ENCODE measurements around the gene FYB1.

FYB1 gene

DNA sequence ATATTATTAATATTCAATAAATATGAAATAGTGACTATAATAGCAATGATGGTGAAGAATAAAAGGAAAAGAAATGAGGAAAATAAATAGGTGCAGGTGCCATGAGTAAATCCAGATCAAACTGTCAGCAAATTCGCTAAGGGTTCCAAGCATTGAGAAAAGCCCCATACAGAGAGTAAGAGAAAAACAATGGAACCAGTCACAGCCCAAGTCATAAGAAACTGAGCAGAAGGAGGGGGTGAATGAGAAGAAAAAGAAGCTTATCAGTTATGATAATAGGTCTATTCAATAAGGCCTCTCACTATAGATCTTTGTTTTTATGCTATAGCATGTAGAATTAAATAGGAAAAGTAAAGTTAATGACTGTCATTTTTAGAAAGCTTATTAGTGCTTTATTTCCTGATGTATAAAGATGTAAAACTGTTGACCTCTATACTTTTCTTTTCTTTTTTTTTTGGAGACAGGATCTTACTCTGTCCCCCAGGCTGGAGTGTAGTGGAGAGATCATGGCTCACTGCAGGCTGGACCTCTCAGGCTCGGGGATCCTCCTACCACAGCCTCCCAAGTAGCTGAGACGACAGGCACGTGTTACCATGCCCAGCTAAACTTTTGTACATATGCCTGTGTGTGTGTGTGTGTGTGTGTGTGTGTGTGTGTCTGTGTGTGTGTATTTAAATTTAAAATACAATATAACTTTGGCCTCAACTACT lies 72.4 kb downstream of the FYB1 start:
- Histone ChIP-seq H3K4me1 (ENCODE audit: insufficient read depth, low read length) (no peaks in the 10 kb centered on the region), H3K36me3 (ENCODE audit: insufficient read depth, low read length) (no peaks in the 10 kb centered on the region), H2AFZ (ENCODE audit: low read depth, low read length) (no peak overlapping the region), H3K9me3 (ENCODE audit: low read length) (no peaks in the 10 kb centered on the region), H3K4me3 (ENCODE audit: low read length) (no peak overlapping the region), H3K27me3 (ENCODE audit: insufficient read depth, low read length) (no peaks in the 10 kb centered on the region)

DNA sequence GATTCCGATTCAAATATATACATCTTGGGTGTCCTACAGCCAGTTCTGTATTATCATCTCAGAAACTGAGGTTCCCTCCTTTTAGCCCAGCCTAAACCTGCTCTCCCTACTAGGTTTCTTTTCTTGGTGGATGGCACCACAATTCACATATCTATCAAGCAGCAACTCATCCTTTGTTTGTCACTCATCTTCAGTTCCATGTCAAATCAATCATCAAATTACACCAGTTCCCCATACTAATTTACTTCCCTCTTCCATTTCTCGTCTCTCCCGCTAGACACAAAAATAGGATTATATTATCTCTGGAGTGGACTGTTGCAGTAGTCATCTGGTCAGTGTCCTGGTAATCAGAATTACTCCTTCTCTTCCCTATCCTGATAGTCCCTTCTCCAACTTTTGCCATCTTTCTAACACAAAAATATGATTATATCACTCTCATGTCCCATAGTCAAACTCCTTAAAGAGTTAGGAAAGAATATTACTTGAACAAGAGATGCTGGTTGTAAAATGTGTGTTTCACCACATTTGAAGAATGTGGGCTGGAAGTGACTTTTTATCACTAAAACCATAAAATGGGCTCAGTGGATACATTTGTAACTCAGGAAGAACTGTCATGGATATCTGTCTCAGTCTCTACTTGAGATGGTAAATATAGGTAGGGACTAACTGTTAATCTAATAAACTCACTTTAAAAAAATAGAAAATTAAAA lies 76.1 kb downstream of the FYB1 start:
- Histone ChIP-seq H2AFZ (ENCODE audit: low read depth, low read length) (no peak overlapping the region), H3K4me1 (ENCODE audit: insufficient read depth, low read length) (no peaks in the 10 kb centered on the region), H3K36me3 (ENCODE audit: insufficient read depth, low read length) (no peaks in the 10 kb centered on the region), H3K27me3 (ENCODE audit: insufficient read depth, low read length) (no peaks in the 10 kb centered on the region), H3K9me3 (ENCODE audit: low read length) (no peaks in the 10 kb centered on the region), H3K4me3 (ENCODE audit: low read length) (no peak overlapping the region)

DNA sequence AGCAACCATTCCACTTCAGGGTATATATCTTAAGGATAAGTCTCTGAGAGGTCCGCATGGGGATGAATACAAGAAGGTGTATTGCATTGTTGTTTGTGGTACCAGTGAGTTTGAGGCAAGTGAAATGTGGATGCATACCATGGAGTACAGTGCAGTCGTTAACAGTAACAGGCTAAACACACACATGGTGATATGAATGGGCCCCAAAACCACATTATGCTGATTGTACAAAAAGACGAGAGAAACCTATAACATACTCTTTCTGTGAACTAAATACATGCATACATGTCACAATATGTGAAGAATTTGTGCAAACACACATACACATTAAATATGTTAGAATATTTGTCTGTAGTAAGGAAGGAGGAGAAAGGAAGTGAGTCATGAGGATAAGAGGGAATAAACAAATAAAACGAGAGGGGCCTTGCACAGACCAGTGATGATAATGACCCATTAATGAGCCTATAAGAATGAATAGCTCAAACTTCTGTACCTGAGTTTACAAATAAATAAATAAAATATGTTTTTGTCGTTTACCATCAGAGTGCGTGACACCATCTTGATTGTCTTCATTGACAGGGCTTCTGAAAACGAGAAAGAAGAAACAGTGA lies 78.7 kb downstream of the FYB1 start:
- H3K9me3 ChIP-seq (ENCODE audit: low read length): no peaks in the 10 kb centered on the region
- no peaks in the 10 kb centered on the region for H3K27me3 ChIP-seq (ENCODE audit: insufficient read depth, low read length)
- no peaks in the 10 kb centered on the region for H3K4me1 ChIP-seq (ENCODE audit: insufficient read depth, low read length)
- H2AFZ ChIP-seq (ENCODE audit: low read depth, low read length): no peak overlapping the region
- no peak overlapping the region for H3K4me3 ChIP-seq (ENCODE audit: low read length)
- no peaks in the 10 kb centered on the region for H3K36me3 ChIP-seq (ENCODE audit: insufficient read depth, low read length)

DNA sequence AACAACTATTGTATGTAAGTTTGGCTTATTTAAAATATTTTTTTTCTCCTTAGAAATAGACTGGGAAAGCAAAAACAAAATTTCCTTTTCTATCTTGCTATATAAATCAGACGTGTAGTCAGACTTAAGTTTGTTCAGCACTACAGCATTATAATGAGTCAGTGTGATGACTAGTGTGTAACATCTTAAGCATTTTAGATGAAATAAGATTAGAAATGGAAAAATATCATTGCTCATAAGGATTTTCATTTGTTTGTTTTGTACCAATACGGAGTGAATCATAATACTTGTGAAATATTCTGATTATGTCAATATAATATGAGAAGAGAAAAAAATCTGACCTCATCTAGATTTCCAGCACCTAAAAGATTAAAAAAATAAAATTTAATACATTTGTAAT lies 80.5 kb downstream of the FYB1 start:
- H3K9me3 ChIP-seq (ENCODE audit: low read length): no peaks in the 10 kb centered on the region
- no peak overlapping the region for H3K4me3 ChIP-seq (ENCODE audit: low read length)
- H3K27me3 ChIP-seq (ENCODE audit: insufficient read depth, low read length): no peaks in the 10 kb centered on the region
- no peaks in the 10 kb centered on the region for H3K36me3 ChIP-seq (ENCODE audit: insufficient read depth, low read length)
- H2AFZ ChIP-seq (ENCODE audit: low read depth, low read length): no peak overlapping the region
- H3K4me1 ChIP-seq (ENCODE audit: insufficient read depth, low read length): no peaks in the 10 kb centered on the region

DNA sequence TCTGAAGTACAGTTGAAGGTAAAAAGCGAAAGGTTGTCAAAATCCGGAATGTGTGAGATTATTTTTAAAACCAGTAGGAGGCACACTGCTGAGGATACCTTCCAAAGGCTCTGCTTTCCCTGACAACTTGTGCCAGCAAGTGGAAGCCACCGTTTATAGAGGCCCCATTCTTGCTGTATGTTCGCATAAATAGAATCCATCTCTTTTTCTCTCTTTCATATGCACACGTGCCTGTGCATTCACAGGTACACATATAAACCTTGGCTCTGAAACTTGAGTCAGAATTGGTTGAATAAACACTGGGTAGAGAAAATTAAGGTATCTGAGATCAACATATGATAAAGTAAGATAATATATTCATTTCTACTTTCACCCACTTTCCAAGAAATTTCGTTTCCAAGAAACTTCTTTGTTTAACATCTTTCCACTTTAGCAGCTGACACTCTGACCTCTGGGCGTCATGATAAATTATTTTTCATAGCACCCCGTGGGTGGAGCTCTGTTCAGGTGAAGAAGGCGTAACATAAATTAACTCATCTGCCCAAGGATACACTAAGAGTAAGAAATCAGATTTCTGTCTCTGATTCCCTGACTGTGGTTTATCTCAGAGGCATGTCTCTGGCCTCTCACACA lies 81.4 kb downstream of the FYB1 start:
- H3K4me3 ChIP-seq (ENCODE audit: low read length): no peak overlapping the region
- no peaks in the 10 kb centered on the region for H3K9me3 ChIP-seq (ENCODE audit: low read length)
- no peaks in the 10 kb centered on the region for H3K36me3 ChIP-seq (ENCODE audit: insufficient read depth, low read length)

DNA sequence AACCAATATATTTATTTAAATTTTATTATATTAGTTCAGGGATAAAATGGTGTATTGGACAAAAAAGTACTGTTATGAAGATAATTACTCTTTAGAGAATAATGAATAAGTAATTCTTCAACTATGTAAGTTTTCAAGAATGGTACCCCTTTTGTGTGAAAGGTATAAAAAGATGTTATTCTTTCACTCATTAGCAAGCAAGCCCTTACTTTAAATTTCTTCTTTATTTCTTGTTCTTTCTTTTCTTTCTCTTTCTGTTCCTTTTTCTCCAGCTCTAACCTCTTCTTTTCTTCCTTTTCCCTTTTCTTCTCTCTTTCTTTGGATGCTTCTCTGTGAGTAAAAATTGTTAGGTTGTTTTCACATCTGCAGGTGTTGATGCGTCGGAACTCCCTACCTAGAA lies 82.0 kb downstream of the FYB1 start:
- Histone ChIP-seq H2AFZ (ENCODE audit: low read depth, low read length) (no peak overlapping the region), H3K27me3 (ENCODE audit: insufficient read depth, low read length) (peaks cover 3% of the 10 kb centered on the region), H3K36me3 (ENCODE audit: insufficient read depth, low read length) (no peaks in the 10 kb centered on the region), H3K4me1 (ENCODE audit: insufficient read depth, low read length) (no peaks in the 10 kb centered on the region), H3K4me3 (ENCODE audit: low read length) (no peak overlapping the region), H3K9me3 (ENCODE audit: low read length) (no peaks in the 10 kb centered on the region)

More for the DNA sequence above, 81.4 kb downstream of the FYB1 start:
- no peaks in the 10 kb centered on the region for H3K4me1 ChIP-seq (ENCODE audit: insufficient read depth, low read length)
- peaks cover 3% of the 10 kb centered on the region for H3K27me3 ChIP-seq (ENCODE audit: insufficient read depth, low read length)
- H2AFZ ChIP-seq (ENCODE audit: low read depth, low read length): no peak overlapping the region

DNA sequence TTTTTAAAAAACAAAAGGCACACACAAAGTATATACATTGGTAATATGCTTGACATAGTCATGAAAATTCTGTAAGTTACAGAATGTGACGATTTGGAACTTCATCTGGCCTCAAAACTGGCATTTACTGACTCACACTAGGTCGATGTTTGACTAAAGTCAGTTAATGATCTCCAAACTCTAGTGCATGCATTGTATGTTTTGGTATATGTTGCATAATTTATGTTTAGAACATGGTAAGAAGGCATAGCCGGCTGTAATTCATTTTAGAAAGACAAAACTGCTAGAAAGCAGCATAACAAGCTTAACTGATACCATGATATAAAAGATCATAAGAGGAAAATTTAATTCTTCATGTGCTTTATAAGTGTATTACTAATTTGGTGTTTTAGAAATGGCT lies 86.6 kb downstream of the FYB1 start:
- no peaks in the 10 kb centered on the region for H3K9me3 ChIP-seq (ENCODE audit: low read length)
- H3K4me1 ChIP-seq (ENCODE audit: insufficient read depth, low read length): no peaks in the 10 kb centered on the region
- peaks cover 3% of the 10 kb centered on the region for H3K27me3 ChIP-seq (ENCODE audit: insufficient read depth, low read length)
- no peak overlapping the region for H3K4me3 ChIP-seq (ENCODE audit: low read length)
- H3K36me3 ChIP-seq (ENCODE audit: insufficient read depth, low read length): no peaks in the 10 kb centered on the region
- H2AFZ ChIP-seq (ENCODE audit: low read depth, low read length): no peak overlapping the region

DNA sequence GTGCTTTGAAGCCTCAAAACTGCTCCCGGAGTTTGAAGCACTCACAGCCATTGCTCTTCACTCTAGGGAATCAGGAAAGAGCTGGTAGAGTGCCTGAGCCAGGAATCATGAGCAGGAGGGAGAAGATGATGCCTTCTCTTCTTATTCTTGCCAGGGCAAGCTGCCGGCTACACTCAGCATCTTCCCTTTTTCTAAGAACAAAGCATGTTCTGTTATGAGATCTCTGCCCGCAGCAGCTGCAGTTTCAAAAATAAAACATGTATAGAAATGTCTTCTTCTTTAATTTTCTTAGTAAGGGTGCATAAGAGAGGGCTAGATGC lies 87.3 kb downstream of the FYB1 start:
- no peak overlapping the region for H2AFZ ChIP-seq (ENCODE audit: low read depth, low read length)
- no peaks in the 10 kb centered on the region for H3K36me3 ChIP-seq (ENCODE audit: insufficient read depth, low read length)
- no peaks in the 10 kb centered on the region for H3K4me1 ChIP-seq (ENCODE audit: insufficient read depth, low read length)
- peaks cover 3% of the 10 kb centered on the region for H3K27me3 ChIP-seq (ENCODE audit: insufficient read depth, low read length)
- no peak overlapping the region for H3K4me3 ChIP-seq (ENCODE audit: low read length)
- H3K9me3 ChIP-seq (ENCODE audit: low read length): no peaks in the 10 kb centered on the region

DNA sequence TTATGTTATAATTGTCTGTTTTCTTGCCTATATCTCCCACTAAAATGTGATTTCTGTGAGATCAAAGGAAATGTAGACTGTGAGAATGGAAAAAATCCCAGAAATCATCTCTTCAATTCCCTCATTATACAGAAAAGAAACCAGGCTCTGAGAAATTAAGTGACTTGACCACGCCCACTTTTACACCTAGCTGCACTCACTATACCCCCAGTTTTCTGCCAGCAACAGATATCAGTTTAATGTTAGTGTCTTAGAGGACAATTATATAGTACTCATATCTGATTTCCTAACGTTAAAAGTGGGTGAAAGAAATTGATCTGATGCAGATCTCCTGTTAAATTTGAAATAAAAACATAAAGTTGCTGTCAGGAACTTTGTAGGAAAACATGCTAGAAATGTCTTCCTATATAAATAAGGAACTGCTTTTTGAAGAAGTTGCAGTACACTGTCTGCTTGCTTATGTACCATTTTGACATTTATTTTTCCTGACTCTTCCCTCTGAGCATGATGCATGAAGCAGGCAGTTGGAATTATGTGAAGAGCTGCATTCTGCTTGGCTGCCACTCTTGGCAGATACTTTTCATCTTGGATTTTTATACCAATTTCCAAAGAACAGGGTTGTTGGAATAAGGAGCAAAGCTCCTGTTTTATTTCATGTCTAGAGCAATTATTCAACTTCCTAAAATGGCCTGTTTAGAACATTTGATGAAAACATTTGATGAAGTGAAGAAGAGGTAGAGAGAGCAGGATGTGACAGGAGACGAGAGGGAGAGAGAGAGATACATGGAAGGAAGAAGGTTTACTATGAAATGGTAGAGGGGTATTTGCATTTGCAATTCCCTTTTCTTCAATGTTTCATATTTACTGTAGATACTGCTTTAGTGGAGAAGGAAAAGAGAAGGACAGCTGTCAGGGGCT lies 87.9 kb downstream of the FYB1 start:
- Histone ChIP-seq H3K4me3 (ENCODE audit: low read length) (no peak overlapping the region), H3K36me3 (ENCODE audit: insufficient read depth, low read length) (no peaks in the 10 kb centered on the region), H2AFZ (ENCODE audit: low read depth, low read length) (no peak overlapping the region), H3K27me3 (ENCODE audit: insufficient read depth, low read length) (peaks cover 3% of the 10 kb centered on the region), H3K4me1 (ENCODE audit: insufficient read depth, low read length) (no peaks in the 10 kb centered on the region), H3K9me3 (ENCODE audit: low read length) (no peaks in the 10 kb centered on the region)

DNA sequence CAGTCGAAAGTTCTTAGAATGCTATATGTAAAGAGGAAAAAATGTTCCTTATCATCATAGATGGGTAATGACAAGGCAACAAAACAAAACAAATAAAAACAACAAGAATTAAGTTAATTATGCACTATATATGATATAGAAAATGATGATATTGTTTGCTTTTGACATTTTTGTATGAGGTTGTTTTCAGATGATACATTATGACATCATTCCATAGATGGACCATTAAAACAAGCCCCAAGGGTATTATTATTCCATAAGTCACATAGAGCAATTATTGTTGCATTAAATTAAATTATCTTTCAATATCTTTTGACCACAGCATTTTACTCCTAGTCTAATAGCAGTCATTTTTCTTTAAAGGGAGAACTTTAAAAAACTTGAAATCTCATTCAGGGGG lies 88.6 kb downstream of the FYB1 start:
- H3K27me3 ChIP-seq (ENCODE audit: insufficient read depth, low read length): peaks cover 3% of the 10 kb centered on the region

DNA sequence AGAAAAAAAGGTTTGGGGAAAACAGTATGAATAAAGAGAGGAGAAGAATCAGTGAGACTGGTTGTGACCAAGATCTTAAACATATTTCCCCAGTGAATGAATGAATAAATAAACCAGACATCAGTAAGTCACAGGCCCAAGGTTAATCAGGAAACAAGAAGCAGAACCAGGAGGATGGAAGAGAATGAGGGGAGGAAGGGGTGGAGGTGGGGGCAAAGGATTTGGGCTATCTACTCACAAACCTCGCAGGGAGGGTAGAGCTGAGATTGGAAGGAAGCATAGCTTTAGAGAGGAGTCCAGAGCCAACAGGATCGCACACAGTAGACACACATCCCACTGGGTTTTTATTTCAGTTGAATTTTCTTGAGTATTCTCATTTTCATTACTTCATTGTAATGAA lies 97.4 kb downstream of the FYB1 start:
- H2AFZ ChIP-seq (ENCODE audit: low read depth, low read length): no peak overlapping the region

More for the DNA sequence above, 88.6 kb downstream of the FYB1 start:
- Histone ChIP-seq H3K9me3 (ENCODE audit: low read length) (no peaks in the 10 kb centered on the region), H3K36me3 (ENCODE audit: insufficient read depth, low read length) (no peaks in the 10 kb centered on the region), H3K4me3 (ENCODE audit: low read length) (no peak overlapping the region), H3K4me1 (ENCODE audit: insufficient read depth, low read length) (no peaks in the 10 kb centered on the region), H2AFZ (ENCODE audit: low read depth, low read length) (no peak overlapping the region)

DNA sequence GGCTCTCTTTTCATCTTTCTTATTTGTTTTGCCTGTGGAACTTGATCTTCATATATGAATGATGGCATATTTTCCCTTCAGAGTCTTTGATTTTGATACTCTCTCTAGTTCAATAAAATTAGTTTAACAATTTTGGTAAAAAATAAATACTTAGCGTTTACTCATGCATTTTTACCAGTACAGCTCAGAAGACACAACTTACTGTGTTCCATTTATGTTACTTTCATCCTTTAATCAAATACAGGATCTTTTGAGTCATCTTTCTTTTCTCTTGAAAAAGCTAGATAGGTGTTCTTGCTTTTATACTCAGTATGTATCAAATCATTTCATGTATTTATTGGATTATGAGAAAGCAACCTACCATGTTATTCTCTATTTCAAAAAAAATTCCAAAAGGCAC lies 98.0 kb downstream of the FYB1 start:
- Histone ChIP-seq H3K4me1 (ENCODE audit: insufficient read depth, low read length) (no peaks in the 10 kb centered on the region), H3K4me3 (ENCODE audit: low read length) (no peak overlapping the region), H3K9me3 (ENCODE audit: low read length) (no peaks in the 10 kb centered on the region), H3K36me3 (ENCODE audit: insufficient read depth, low read length) (no peaks in the 10 kb centered on the region), H2AFZ (ENCODE audit: low read depth, low read length) (no peak overlapping the region), H3K27me3 (ENCODE audit: insufficient read depth, low read length) (no peaks in the 10 kb centered on the region)

More for the DNA sequence above, 97.4 kb downstream of the FYB1 start:
- H3K9me3 ChIP-seq (ENCODE audit: low read length): no peaks in the 10 kb centered on the region
- no peaks in the 10 kb centered on the region for H3K36me3 ChIP-seq (ENCODE audit: insufficient read depth, low read length)
- H3K27me3 ChIP-seq (ENCODE audit: insufficient read depth, low read length): no peaks in the 10 kb centered on the region
- H3K4me3 ChIP-seq (ENCODE audit: low read length): no peak overlapping the region
- H3K4me1 ChIP-seq (ENCODE audit: insufficient read depth, low read length): no peaks in the 10 kb centered on the region

Data from neuron (in vitro differentiated cells).